Inflammatory macrophage treated with lipopolysaccharide for 1 hour (primary cell): ENCODE measurements around the gene EXOC3L1.

Source experiments
- DNase-seq, 2 donors: peaks; one replicate each; pipeline ENCODE4 v3.0.0-alpha.2; 2020 to 2022

Gene EXOC3L1

GRCh38 chr16:67144943-67145342 lies 45.0 kb downstream of the EXOC3L1 start:
- no peak for DNase-seq

GRCh38 chr16:67142342-67142741 lies 47.6 kb downstream of the EXOC3L1 start:
- DNase-seq, result no peak

- no peak for DNase-seq
Measured at GRCh38 chr16:67141391-67141790, 48.5 kb downstream of the EXOC3L1 start.

GRCh38 chr16:67137605-67138004 lies 52.3 kb downstream of the EXOC3L1 start:
- no peak for DNase-seq
